GM11168 (cell line): Measurements from ENCODE around the gene PCDH15.

Experiments
- in situ Hi-C: fragments of 300-500 bp; cut with MboI; formaldehyde crosslinking; loops from one replicate; pipeline ENCODE4 v1.12.0; 2022; ENCODE audit warnings: low sequenced_read_pairs; ENCODE audit not compliant: unreplicated experiment

The PCDH15 gene

DNA sequence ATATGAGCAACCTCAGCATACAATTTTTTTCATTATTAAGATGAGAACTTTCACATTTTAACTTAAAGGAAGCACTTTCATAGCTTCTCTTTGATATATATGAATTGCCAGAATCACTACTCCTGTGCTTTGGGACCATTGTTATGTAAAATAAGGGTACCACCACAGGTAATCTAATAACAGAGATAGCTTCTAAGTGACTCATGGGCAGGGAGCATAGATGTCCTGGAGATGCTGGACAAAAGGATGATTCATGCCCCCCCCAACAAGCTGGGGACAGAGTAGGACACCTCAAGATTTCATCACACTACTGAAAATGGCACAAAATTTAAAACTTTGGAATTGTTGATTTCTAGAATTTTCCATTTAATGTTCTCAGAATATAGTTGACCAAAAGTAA is 641.1 kb downstream of the PCDH15 start:
- in situ Hi-C loops: no loop called here

GRCh38 chr10:54148508-54148907 is 652.5 kb downstream of the PCDH15 start:
- in situ Hi-C loops: no loop called here

GRCh38 chr10:54139819-54140428 is 661.1 kb downstream of the PCDH15 start:
- in situ Hi-C loops: no loop called here

GRCh38 chr10:54137396-54137795 is 663.6 kb downstream of the PCDH15 start:
- in situ Hi-C loops: no loop called here

- in situ Hi-C loops: no loop called here
These were observed 667.8 kb downstream of the PCDH15 start for GRCh38 chr10:54133203-54133602.

DNA sequence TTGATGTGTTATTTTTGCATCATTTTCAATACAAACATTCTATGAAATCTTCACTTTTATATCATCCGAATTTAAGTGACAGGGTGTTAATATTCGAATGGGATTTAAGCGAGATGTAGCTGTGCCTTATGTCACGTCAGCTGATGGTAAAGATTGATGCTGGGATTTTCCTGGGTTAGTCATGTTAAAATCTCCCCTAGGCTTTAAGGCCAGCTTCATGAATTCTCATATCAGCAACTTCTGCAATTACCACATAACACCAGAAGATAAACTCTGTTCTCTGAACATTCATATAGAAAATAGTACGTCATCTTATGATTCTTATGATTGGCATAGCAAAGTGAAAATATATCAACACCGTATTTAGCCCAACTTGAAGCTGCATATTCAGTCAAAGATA is 669.2 kb downstream of the PCDH15 start:
- in situ Hi-C loops: no loop called here

DNA sequence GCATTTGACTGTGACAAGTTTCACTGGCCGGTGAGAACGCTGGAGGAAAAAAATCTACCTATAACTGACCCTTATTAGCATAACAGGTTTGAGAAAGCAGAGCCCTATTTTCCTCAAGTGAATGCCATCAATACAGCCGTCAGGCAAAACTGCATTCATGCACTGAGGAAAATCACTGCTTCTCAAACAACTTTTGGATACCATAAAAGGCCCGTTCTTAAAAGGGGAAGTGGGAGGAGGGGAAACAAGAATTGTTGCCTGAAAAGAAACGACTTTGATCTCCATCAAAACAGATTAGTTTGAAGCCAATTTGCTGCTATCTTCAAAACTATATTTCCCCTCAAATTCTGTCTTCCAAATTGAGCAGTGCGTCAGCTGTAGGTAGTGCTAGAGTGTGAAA is 670.6 kb downstream of the PCDH15 start:
- in situ Hi-C loops: no loop called here

- in situ Hi-C loops: no loop called here
These were observed 675.8 kb downstream of the PCDH15 start for GRCh38 chr10:54125098-54125747.

DNA sequence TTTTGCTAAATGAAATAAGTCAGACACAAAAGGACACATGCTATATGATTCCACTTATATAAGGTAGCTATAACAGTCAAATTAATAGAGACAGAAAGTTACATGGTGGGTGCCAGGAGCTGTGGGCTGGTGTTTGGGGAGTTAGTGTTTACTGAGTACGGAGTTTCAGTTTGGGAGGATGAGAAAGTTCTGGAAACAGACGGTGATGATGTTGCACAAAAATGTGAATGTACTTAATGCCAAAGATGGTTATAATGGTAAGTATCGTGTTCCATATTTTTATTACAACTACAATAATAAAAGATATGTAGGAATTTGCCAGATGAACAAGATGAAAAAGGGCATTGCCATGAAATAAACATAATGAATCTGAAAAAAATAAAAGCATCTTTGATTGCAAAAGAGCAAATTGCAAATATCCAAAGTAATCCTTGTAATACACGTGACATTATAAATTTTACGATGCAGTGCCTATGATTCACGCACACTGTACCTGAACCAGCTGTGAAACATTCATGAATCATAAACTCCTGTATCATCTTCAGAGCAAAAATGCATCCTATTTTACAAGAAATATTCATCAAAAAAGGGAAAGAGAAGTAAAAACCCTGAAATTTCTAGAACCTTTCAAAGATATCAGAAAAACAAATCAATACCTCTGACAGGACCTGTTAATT is 676.7 kb downstream of the PCDH15 start:
- in situ Hi-C loops: no loop called here

- in situ Hi-C loops: no loop called here
These were observed 680.2 kb downstream of the PCDH15 start for GRCh38 chr10:54120806-54121205.

- in situ Hi-C loops: no loop called here
These were observed 692.1 kb downstream of the PCDH15 start for GRCh38 chr10:54108961-54109360.

GRCh38 chr10:54096892-54097291 is 704.1 kb downstream of the PCDH15 start:
- in situ Hi-C loops: no loop called here

DNA sequence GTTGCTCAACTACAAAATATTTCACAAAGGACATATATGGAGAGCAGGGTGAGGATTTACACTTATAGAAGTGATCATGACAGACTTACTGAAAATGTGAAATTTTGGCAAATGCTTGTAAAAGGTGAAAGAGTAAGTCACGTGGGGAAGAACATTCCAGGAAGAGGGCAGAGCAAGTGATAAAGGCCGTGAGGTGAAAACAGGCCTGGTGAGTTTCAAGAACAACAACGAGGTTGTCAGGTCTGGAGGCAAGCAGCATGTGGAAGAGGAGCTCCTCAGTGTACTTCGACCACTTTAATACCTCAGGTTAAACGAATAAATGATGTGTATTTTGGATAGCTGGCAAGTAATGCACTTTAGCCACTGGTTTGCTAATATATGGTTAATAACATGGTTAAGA is 706.7 kb downstream of the PCDH15 start:
- in situ Hi-C loops: no loop called here

GRCh38 chr10:54091237-54091636 is 709.8 kb downstream of the PCDH15 start:
- in situ Hi-C loops: no loop called here

- in situ Hi-C loops: no loop called here
These were observed 719.1 kb downstream of the PCDH15 start for GRCh38 chr10:54081950-54082349.

DNA sequence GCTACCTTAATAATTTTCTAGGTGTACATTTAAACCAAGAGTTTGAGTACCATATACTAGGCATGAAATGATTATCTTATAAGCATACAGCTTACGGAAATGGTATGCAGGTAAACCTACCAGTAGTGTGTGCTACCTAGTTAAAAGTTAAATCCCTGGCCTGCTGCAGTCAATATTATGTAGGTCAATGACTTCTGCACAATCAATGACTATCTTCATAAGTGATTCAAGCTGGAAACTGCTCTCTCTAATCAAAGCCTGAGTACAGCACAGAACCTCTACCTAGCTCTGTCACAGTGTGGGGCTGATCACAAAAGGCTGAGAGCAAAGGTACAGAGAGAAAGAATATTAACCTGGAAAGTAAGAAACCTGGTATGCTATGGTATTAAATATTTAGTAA is 733.7 kb downstream of the PCDH15 start:
- in situ Hi-C loops: no loop called here

GRCh38 chr10:54066646-54067045 is 734.4 kb downstream of the PCDH15 start:
- in situ Hi-C loops: no loop called here

DNA sequence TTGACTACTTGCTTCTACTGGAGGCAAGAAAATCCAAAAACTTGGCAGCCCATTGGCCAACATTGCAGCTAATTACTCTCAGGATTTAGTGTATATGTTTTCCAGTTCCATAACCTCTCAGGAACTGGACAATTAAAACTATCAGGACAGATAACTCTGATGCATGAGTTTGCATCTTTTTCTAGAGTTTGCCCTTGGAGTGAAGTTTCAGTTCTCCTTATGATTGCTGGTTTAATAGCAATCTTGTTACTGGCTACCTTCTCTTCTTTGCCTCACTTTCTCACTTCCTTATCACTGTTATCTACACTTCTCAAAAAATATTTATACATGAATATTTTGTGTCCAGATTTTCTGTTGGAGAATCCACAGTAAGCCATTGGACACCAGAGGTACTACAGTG is 735.9 kb downstream of the PCDH15 start:
- in situ Hi-C loops: no loop called here

DNA sequence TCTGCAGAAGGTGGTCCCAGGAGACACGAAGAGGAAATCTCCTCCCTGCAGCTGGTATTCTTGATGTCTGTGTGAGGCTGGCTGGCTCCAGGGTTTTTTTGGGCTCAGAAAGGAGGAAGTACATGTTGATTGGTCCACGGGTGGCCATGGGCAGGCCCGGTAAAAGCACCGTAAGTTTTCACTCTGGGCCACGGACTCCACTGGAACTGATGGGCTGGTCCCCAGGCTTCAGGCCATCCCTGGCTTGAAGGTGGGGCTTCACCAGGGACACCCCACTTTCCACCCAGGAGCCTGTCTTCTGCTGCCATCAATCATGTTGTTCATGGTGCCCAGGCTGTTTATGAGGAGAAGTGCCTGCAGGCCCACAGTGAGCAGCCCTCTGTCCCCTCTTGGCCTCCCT is 736.8 kb downstream of the PCDH15 start:
- in situ Hi-C loops: no loop called here

- in situ Hi-C loops: no loop called here
These were observed 737.5 kb downstream of the PCDH15 start for GRCh38 chr10:54063514-54063913.

- in situ Hi-C loops: no loop called here
These were observed 740.5 kb downstream of the PCDH15 start for GRCh38 chr10:54060572-54060971.

DNA sequence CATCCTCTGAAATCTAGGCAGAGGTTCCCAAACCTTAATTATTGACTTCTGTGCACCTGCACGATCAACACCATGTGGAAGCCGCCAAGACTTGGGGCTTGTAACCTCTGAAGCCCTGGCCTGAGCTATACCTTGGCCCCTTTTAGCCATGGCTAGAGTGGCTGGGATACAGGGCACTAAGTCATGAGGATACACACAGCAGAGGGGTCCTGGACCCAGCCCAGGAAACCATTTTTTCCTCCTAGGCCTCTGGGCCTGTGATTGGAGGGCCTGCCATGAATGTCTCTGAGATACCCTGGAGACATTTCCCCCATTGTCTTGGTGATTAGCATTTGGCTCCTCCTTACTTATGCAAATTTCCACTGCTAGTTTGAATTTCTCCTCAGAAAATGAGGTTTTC is 743.7 kb downstream of the PCDH15 start:
- in situ Hi-C loops: no loop called here
